HepG2 (cell line): ENCODE data around the gene CCZ1B. TPM values are rescaled to one million over a fixed set of nuclear protein-coding genes. Genes with fewer than 3 reads are reported as not detected.
"Not testable (repeated sequence)": the region's sequence is repeated elsewhere in the genome, so short reads cannot be mapped to it uniquely, and the experiment has no call there.

Experiments
- GATAD2A ChIP-seq: IDR thresholded peaks from 2 replicates; pipeline ENCODE4 v1.6.1; 2016
- KAT7 ChIP-seq: IDR thresholded peaks from 2 replicates; pipeline ENCODE4 v1.6.1; 2018; ENCODE audit warnings: borderline replicate concordance, missing compliant biosample characterization
- KLF16 ChIP-seq, 2 experiments: sonication (generic) in 1 of 2; formaldehyde crosslinking in 1 of 2; IDR thresholded peaks; 2 replicates each; pipeline versions ENCODE4 v1.6.1 to v1.8.0; 2016 to 2023; ENCODE audit warnings: missing genetic modification reagents in 2 of 2, missing compliant biosample characterization in 1 of 2
- MED1 ChIP-seq: sonication (generic); formaldehyde crosslinking; IDR thresholded peaks from 2 replicates; pipeline ENCODE4 v1.4.0; 2020; ENCODE audit warnings: missing genetic modification reagents
- ZNF768 ChIP-seq: sonication (generic); formaldehyde crosslinking; IDR thresholded peaks from 2 replicates; pipeline ENCODE4 v1.4.0; 2020; ENCODE audit warnings: missing genetic modification reagents
- polyA plus RNA-seq, 8 experiments: library from polyadenylated mRNA; depleted of rRNA in 3 of 8; stranded (reverse) in 7 of 8; unstranded in 1 of 8; fragments of >200 nt; fragmentation: Illumina TruSeq in 4 of 8; extraction: Trizol in 4 of 8; gene quantifications; 2 replicates each; pipeline versions ENCODE4 v1.2.1 to v1.2.3, GENCODE V29; 2011 to 2016; ENCODE audit warnings: low read depth in 4 of 8, missing spikeins in 1 of 8, mixed read lengths in 1 of 8; ENCODE audit not compliant: insufficient read depth in 1 of 8
- total RNA-seq, 5 experiments: library from RNA; depleted of rRNA; stranded (reverse); fragments of >200 nt; fragmentation: Illumina TruSeq; extraction: Trizol; gene quantifications; 2 replicates each; pipeline ENCODE4 v1.2.3, GENCODE V29; 2016; ENCODE audit warnings: low read depth in 1 of 5
- TF ChIP-seq, protein P1 (sequence below): sonication (generic); formaldehyde crosslinking; IDR thresholded peaks from 2 replicates; pipeline ENCODE4 v1.4.0; 2020; ENCODE audit warnings: missing genetic modification reagents
- TF ChIP-seq, protein P2 (sequence below): sonication (generic); formaldehyde crosslinking; IDR thresholded peaks from 2 replicates; pipeline ENCODE4 v1.5.1; 2020; ENCODE audit warnings: mild to moderate bottlenecking, missing genetic modification reagents, moderate library complexity
- TF ChIP-seq, protein P3 (sequence below): IDR thresholded peaks from 2 replicates; pipeline ENCODE4 v1.6.1; 2016; ENCODE audit warnings: missing genetic modification reagents, missing compliant biosample characterization
- TF ChIP-seq, protein P4 (sequence below): IDR thresholded peaks from 2 replicates; pipeline ENCODE4 v1.6.1; 2018; ENCODE audit warnings: missing genetic modification reagents, mild to moderate bottlenecking, missing compliant biosample characterization
- TF ChIP-seq, protein P5 (sequence below): sonication (generic); formaldehyde crosslinking; IDR thresholded peaks from 2 replicates; pipeline ENCODE4 v1.5.1; 2020; ENCODE audit warnings: mild to moderate bottlenecking, moderate library complexity, missing genetic modification reagents
- TF ChIP-seq, protein P6 (sequence below), 2 experiments: sonication (generic) in 1 of 2; formaldehyde crosslinking in 1 of 2; IDR thresholded peaks; 2 replicates each; pipeline versions ENCODE4 v1.6.1 to v1.9.0; 2014 to 2022; ENCODE audit warnings: antibody characterized with exemption in 1 of 2, borderline replicate concordance in 1 of 2, inconsistent platforms in 1 of 2, low read depth in 1 of 2, missing genetic modification reagents in 1 of 2

Gene CCZ1B
- total and polyA plus RNA-seq, 2 of the 13 experiments (the other 11 are each of a cell fraction or from before 2014, with no cell fraction given): 24.4 to 50.0 TPM

DNA sequence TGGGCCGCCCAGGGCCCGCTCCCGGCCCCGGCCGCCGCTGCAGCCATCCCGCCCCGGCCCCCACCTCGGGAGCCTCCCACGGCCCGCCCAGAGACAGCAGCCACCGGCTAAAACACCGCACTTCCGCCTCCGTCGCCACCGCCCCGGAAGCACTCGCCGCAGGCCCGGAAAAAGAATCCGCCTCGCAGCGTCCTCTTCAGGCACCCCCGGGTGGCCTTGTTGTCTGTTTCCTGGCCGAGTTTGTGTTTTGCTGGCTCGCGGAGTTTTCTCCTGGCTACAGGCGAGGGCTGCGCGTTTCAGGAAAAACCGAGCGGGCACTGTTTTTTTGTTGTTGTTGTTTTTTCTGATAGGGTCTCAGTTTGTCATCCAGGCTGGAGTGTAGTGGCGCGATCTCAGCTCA, at the start of gene CCZ1B (continued):
- TF ChIP-seq GATAD2A (CRISPR knock-in tag): 0 out of 2 replicates have a peak, but pooled peaks have one; percentile 47
- TF ChIP-seq KLF16 (CRISPR knock-in tag; IDR thresholded peaks at IDR 0.05): peak in 1 of 2 experiments; percentile 59; a peak in 2 of 4 replicates
- TF ChIP-seq, protein P1, sequence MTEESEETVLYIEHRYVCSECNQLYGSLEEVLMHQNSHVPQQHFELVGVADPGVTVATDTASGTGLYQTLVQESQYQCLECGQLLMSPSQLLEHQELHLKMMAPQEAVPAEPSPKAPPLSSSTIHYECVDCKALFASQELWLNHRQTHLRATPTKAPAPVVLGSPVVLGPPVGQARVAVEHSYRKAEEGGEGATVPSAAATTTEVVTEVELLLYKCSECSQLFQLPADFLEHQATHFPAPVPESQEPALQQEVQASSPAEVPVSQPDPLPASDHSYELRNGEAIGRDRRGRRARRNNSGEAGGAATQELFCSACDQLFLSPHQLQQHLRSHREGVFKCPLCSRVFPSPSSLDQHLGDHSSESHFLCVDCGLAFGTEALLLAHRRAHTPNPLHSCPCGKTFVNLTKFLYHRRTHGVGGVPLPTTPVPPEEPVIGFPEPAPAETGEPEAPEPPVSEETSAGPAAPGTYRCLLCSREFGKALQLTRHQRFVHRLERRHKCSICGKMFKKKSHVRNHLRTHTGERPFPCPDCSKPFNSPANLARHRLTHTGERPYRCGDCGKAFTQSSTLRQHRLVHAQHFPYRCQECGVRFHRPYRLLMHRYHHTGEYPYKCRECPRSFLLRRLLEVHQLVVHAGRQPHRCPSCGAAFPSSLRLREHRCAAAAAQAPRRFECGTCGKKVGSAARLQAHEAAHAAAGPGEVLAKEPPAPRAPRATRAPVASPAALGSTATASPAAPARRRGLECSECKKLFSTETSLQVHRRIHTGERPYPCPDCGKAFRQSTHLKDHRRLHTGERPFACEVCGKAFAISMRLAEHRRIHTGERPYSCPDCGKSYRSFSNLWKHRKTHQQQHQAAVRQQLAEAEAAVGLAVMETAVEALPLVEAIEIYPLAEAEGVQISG (CRISPR knock-in tag): peak; percentile 93
- TF ChIP-seq KAT7: peak; percentile 75; the same call in 1 of the 2 replicates
- peak; percentile 32; the same call in 1 of the 2 replicates for TF ChIP-seq ZNF768
- TF ChIP-seq, protein P2, sequence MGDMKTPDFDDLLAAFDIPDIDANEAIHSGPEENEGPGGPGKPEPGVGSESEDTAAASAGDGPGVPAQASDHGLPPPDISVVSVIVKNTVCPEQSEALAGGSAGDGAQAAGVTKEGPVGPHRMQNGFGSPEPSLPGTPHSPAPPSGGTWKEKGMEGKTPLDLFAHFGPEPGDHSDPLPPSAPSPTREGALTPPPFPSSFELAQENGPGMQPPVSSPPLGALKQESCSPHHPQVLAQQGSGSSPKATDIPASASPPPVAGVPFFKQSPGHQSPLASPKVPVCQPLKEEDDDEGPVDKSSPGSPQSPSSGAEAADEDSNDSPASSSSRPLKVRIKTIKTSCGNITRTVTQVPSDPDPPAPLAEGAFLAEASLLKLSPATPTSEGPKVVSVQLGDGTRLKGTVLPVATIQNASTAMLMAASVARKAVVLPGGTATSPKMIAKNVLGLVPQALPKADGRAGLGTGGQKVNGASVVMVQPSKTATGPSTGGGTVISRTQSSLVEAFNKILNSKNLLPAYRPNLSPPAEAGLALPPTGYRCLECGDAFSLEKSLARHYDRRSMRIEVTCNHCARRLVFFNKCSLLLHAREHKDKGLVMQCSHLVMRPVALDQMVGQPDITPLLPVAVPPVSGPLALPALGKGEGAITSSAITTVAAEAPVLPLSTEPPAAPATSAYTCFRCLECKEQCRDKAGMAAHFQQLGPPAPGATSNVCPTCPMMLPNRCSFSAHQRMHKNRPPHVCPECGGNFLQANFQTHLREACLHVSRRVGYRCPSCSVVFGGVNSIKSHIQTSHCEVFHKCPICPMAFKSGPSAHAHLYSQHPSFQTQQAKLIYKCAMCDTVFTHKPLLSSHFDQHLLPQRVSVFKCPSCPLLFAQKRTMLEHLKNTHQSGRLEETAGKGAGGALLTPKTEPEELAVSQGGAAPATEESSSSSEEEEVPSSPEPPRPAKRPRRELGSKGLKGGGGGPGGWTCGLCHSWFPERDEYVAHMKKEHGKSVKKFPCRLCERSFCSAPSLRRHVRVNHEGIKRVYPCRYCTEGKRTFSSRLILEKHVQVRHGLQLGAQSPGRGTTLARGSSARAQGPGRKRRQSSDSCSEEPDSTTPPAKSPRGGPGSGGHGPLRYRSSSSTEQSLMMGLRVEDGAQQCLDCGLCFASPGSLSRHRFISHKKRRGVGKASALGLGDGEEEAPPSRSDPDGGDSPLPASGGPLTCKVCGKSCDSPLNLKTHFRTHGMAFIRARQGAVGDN: peak; percentile 72
- TF ChIP-seq, protein P3, sequence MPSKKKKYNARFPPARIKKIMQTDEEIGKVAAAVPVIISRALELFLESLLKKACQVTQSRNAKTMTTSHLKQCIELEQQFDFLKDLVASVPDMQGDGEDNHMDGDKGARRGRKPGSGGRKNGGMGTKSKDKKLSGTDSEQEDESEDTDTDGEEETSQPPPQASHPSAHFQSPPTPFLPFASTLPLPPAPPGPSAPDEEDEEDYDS (CRISPR knock-in tag): 0 out of 2 replicates have a peak, but pooled peaks have one; percentile 40
- TF ChIP-seq, protein P4, sequence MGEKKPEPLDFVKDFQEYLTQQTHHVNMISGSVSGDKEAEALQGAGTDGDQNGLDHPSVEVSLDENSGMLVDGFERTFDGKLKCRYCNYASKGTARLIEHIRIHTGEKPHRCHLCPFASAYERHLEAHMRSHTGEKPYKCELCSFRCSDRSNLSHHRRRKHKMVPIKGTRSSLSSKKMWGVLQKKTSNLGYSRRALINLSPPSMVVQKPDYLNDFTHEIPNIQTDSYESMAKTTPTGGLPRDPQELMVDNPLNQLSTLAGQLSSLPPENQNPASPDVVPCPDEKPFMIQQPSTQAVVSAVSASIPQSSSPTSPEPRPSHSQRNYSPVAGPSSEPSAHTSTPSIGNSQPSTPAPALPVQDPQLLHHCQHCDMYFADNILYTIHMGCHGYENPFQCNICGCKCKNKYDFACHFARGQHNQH (CRISPR knock-in tag): peak; percentile 46; the same call in 1 of the 2 replicates
- TF ChIP-seq, protein P5, sequence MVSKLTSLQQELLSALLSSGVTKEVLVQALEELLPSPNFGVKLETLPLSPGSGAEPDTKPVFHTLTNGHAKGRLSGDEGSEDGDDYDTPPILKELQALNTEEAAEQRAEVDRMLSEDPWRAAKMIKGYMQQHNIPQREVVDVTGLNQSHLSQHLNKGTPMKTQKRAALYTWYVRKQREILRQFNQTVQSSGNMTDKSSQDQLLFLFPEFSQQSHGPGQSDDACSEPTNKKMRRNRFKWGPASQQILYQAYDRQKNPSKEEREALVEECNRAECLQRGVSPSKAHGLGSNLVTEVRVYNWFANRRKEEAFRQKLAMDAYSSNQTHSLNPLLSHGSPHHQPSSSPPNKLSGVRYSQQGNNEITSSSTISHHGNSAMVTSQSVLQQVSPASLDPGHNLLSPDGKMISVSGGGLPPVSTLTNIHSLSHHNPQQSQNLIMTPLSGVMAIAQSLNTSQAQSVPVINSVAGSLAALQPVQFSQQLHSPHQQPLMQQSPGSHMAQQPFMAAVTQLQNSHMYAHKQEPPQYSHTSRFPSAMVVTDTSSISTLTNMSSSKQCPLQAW (CRISPR knock-in tag): 0 out of 2 replicates have a peak, but pooled peaks have one; percentile 15
- TF ChIP-seq MED1: peak; percentile 28; the same call in 1 of the 2 replicates
- TF ChIP-seq, protein P6, sequence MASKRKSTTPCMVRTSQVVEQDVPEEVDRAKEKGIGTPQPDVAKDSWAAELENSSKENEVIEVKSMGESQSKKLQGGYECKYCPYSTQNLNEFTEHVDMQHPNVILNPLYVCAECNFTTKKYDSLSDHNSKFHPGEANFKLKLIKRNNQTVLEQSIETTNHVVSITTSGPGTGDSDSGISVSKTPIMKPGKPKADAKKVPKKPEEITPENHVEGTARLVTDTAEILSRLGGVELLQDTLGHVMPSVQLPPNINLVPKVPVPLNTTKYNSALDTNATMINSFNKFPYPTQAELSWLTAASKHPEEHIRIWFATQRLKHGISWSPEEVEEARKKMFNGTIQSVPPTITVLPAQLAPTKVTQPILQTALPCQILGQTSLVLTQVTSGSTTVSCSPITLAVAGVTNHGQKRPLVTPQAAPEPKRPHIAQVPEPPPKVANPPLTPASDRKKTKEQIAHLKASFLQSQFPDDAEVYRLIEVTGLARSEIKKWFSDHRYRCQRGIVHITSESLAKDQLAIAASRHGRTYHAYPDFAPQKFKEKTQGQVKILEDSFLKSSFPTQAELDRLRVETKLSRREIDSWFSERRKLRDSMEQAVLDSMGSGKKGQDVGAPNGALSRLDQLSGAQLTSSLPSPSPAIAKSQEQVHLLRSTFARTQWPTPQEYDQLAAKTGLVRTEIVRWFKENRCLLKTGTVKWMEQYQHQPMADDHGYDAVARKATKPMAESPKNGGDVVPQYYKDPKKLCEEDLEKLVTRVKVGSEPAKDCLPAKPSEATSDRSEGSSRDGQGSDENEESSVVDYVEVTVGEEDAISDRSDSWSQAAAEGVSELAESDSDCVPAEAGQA (IDR thresholded peaks at IDR 0.05; ENCODE audit: low read depth): peak; percentile 50; the same call in 1 of the 2 replicates
- TF ChIP-seq, protein P6 (CRISPR knock-in tag; IDR thresholded peaks at IDR 0.05; ENCODE audit: borderline replicate concordance): not testable (repeated sequence)
